Trophoblast cell (in vitro differentiated cells and primary cell): Measurements from ENCODE around the gene KREMEN1.
A peak's percentile ranks its signal among the peaks of the same experiment; 100 is the strongest.

ENCODE experiments used
- DNase-seq, 2 donors: peaks; one replicate each; pipeline ENCODE4 v3.0.0-alpha.2; 2016
- H2AFZ ChIP-seq: 2 replicates; pipeline ENCODE4 v1.6.1; 2013; ENCODE audit warnings: low read length, moderate library complexity, mild to moderate bottlenecking; ENCODE audit not compliant: insufficient read depth, poor library complexity
- H2AK5ac ChIP-seq: 2 replicates; pipeline ENCODE4 v1.6.1; 2013; ENCODE audit warnings: mild to moderate bottlenecking, low read length
- H2BK120ac ChIP-seq: 2 replicates; pipeline ENCODE4 v1.6.1; 2013; ENCODE audit warnings: low read length, mild to moderate bottlenecking, moderate library complexity; ENCODE audit not compliant: insufficient read depth, poor library complexity
- H2BK12ac ChIP-seq: 2 replicates; pipeline ENCODE4 v1.6.1; 2013; ENCODE audit warnings: mild to moderate bottlenecking, low read length, moderate library complexity
- H2BK5ac ChIP-seq: 2 replicates; pipeline ENCODE4 v1.6.1; 2013; ENCODE audit warnings: low read length, low read depth, moderate library complexity, mild to moderate bottlenecking; ENCODE audit not compliant: poor library complexity
- H3K14ac ChIP-seq: 2 replicates; pipeline ENCODE4 v1.6.1; 2013; ENCODE audit warnings: mild to moderate bottlenecking, low read length
- H3K18ac ChIP-seq: 2 replicates; pipeline ENCODE4 v1.6.1; 2013; ENCODE audit warnings: mild to moderate bottlenecking, low read length
- H3K23ac ChIP-seq: 2 replicates; pipeline ENCODE4 v1.6.1; 2013; ENCODE audit warnings: low read length
- H3K27ac ChIP-seq: 2 replicates; pipeline ENCODE4 v1.5.1; 2013; ENCODE audit warnings: low read depth, mild to moderate bottlenecking, inconsistent platforms, low read length, moderate library complexity
- H3K27me3 ChIP-seq: 2 replicates; pipeline ENCODE4 v1.6.1; 2013; ENCODE audit warnings: inconsistent platforms, mild to moderate bottlenecking, low read length, moderate library complexity; ENCODE audit not compliant: insufficient read depth
- H3K36me3 ChIP-seq, 2 experiments: 1 replicate in 1 of 2; 2 replicates in 1 of 2; pipeline ENCODE4 v1.6.1; 2013; ENCODE audit warnings: low read length in 2 of 2, mild to moderate bottlenecking in 2 of 2, moderate library complexity in 1 of 2; ENCODE audit not compliant: insufficient read depth in 2 of 2, control insufficient read depth in 1 of 2
- H3K4ac ChIP-seq: 2 replicates; pipeline ENCODE4 v1.6.1; 2013; ENCODE audit warnings: low read depth, mild to moderate bottlenecking, low read length, moderate library complexity
- H3K4me1 ChIP-seq, 2 experiments: 1 replicate in 1 of 2; 2 replicates in 1 of 2; pipeline ENCODE4 v1.6.1; 2013; ENCODE audit warnings: low read length in 2 of 2, mild to moderate bottlenecking in 2 of 2, moderate library complexity in 1 of 2; ENCODE audit not compliant: insufficient read depth in 2 of 2, control insufficient read depth in 1 of 2
- H3K4me2 ChIP-seq: 2 replicates; pipeline ENCODE4 v1.6.1; 2013; ENCODE audit warnings: inconsistent platforms, mild to moderate bottlenecking, low read length, moderate library complexity
- H3K4me3 ChIP-seq: 2 replicates; pipeline ENCODE4 v1.5.1; 2013; ENCODE audit warnings: mild to moderate bottlenecking, low read depth, low read length, inconsistent platforms
- H3K79me1 ChIP-seq: one replicate; pipeline ENCODE4 v1.6.1; 2013; ENCODE audit warnings: low read length
- H3K79me2 ChIP-seq: 2 replicates; pipeline ENCODE4 v1.6.1; 2013; ENCODE audit warnings: low read length, mild to moderate bottlenecking; ENCODE audit not compliant: control insufficient read depth, insufficient read depth, poor library complexity
- H3K9ac ChIP-seq: 2 replicates; pipeline ENCODE4 v1.6.1; 2013; ENCODE audit warnings: mild to moderate bottlenecking, low read length
- H3K9me3 ChIP-seq: 2 replicates; pipeline ENCODE4 v1.6.1; 2013; ENCODE audit warnings: low read depth, mild to moderate bottlenecking, control low read depth, inconsistent platforms, low read length; ENCODE audit not compliant: insufficient read depth
- H4K12ac ChIP-seq: 2 replicates; pipeline ENCODE4 v1.6.1; 2013; ENCODE audit warnings: low read depth, mild to moderate bottlenecking, low read length, moderate library complexity
- H4K8ac ChIP-seq: 2 replicates; pipeline ENCODE4 v1.6.1; 2013; ENCODE audit warnings: low read depth, mild to moderate bottlenecking, low read length, moderate library complexity
- H4K91ac ChIP-seq: one replicate; pipeline ENCODE4 v1.6.1; 2013; ENCODE audit warnings: low read depth, mild to moderate bottlenecking, low read length, moderate library complexity
- WGBS: extraction: QIAGEN DNeasy Blood & Tissue Kit; methylation state at CpG from one replicate; pipeline ENCODE4 v1.1.7; 2013; ENCODE audit warnings: missing lambda C conversion rate; ENCODE audit not compliant: insufficient read length, insufficient coverage; ENCODE audit errors: extremely low coverage; 5-methylcytosine and 5-hydroxymethylcytosine counted together

Gene KREMEN1

DNA sequence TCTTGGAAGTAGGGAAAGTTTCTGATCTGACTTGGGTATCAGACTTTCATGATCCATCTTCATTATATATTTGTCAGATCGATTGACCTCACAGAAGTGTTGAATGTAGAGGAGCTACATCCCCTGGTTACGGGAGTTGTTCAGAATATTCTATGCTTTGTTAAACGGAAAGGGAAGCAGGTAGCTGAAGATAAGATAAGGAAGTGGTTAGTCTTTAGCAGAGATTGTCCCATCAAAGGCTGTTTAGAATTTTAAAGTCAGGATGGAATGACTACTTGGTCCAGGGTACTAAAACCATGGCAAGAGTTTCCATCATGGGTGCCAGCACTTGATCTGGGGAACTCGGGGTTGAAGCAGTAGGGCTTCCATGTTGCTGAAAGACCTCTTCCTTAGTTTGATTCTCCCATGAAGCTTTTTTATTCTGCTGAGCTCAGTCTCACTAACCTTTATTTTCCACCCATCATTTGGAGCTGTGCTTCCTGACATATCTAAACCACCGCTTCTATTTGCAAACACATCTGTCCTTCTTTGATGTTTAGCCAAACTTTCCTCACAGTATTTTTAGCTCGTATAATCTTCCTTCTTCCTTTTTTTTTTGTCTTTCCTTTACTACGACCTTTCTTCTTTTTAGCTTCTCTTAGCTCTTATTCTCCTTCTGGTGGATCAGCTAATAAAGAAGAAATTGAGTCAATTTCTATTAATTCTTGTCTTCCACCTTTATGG, 7.2 kb upstream of the KREMEN1 start:
- H3K27me3 ChIP-seq = no peaks in the 10 kb centered on the region
- no peak overlapping the region for H2BK120ac ChIP-seq
- H3K4me3 ChIP-seq = no peak overlapping the region
- H3K79me2 ChIP-seq = no peaks in the 10 kb centered on the region
- H4K8ac ChIP-seq = no peak overlapping the region
- no peak overlapping the region for H2AFZ ChIP-seq
- H3K36me3 ChIP-seq = no peaks in the 10 kb centered on the region
- H2AK5ac ChIP-seq = no peak overlapping the region
- no peak overlapping the region for H4K91ac ChIP-seq
- peaks cover 4% of the 10 kb centered on the region for H3K9me3 ChIP-seq
- no peak overlapping the region for H3K27ac ChIP-seq
- H4K12ac ChIP-seq = no peak overlapping the region
- no peak overlapping the region for H3K23ac ChIP-seq
- no peak overlapping the region for H3K14ac ChIP-seq
- no peak overlapping the region for H2BK12ac ChIP-seq
- DNase-seq = no peak
- WGBS = no CpG with 5 or more reads among the region's 7 CpGs
- H3K9ac ChIP-seq = no peak overlapping the region
- H3K18ac ChIP-seq = no peak overlapping the region
- no peak overlapping the region for H2BK5ac ChIP-seq
- no peak overlapping the region for H3K4me2 ChIP-seq
- H3K79me1 ChIP-seq = peaks cover 3% of the 10 kb centered on the region
- H3K4ac ChIP-seq = no peak overlapping the region
- H3K4me1 ChIP-seq = no peaks in the 10 kb centered on the region

DNA sequence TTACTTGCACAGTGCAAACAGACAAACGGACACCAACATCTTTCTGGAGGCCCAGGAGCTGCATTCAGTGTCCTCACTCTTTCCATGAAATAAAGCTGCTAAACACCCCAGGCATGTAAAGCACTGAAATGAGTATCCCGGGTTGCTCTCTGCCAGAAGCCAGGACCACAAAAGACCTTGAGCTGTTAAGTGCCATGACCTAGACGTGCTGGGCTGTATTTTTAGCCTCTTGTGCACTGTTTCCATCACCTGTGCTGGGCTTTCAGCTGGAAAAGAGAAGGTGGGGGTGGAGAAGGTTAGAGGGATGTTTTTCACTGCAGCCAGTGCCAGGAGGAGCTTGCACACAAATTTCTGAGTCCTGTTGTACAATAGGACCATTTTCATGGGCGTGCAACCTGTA, 3.4 kb upstream of the KREMEN1 start:
- H2BK5ac ChIP-seq = no peak overlapping the region
- no peak overlapping the region for H3K4ac ChIP-seq
- H4K91ac ChIP-seq = no peak overlapping the region
- peaks cover 3% of the 10 kb centered on the region for H3K9me3 ChIP-seq
- no peak overlapping the region for H4K8ac ChIP-seq
- H3K9ac ChIP-seq = no peak overlapping the region
- no peak overlapping the region for H3K18ac ChIP-seq
- no peak overlapping the region for H3K27ac ChIP-seq
- H3K23ac ChIP-seq = no peak overlapping the region
- no peaks in the 10 kb centered on the region for H3K79me2 ChIP-seq
- H2BK120ac ChIP-seq = no peak overlapping the region
- H3K4me3 ChIP-seq = no peak overlapping the region
- H3K4me1 ChIP-seq = peaks cover 3 to 18% of the 10 kb centered on the region in 2 experiments
- no peak overlapping the region for H3K14ac ChIP-seq
- no peak overlapping the region for H2BK12ac ChIP-seq
- no peak overlapping the region for H4K12ac ChIP-seq
- H3K36me3 ChIP-seq = no peaks in the 10 kb centered on the region
- WGBS = no CpG with 5 or more reads among the region's 4 CpGs
- peaks cover 4% of the 10 kb centered on the region for H3K79me1 ChIP-seq
- H2AFZ ChIP-seq = no peak overlapping the region
- no peak for DNase-seq
- H3K4me2 ChIP-seq = no peak overlapping the region
- no peak overlapping the region for H2AK5ac ChIP-seq
- peaks cover 7% of the 10 kb centered on the region for H3K27me3 ChIP-seq

DNA sequence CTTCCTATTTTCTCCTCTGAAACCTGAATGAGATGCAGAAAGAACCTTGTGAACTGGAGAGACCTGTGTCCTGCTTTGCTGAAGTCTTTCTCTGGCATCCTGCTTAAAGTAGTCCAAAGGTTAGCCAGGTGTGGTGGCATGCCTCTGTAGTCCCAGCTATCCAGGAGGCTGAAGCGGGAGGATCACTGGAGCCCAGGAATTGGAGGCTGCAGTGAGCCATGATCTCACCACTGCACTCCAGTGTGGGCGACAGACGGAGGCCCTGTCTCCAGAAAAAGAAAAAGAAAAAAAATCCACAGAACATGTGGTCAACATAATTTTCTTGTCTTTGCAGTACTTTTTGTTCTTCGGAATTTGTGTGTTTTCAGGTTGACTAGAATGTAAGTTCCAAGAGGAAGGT, 2.3 kb upstream of the KREMEN1 start:
- no CpG with 5 or more reads among the region's 4 CpGs for WGBS
- Histone ChIP-seq H3K4me1 (peaks cover 3 to 18% of the 10 kb centered on the region in 2 experiments), H4K91ac (no peak overlapping the region), H2AFZ (no peak overlapping the region), H3K23ac (no peak overlapping the region), H3K79me2 (no peaks in the 10 kb centered on the region), H2BK120ac (no peak overlapping the region), H3K79me1 (peaks cover 4% of the 10 kb centered on the region), H3K9ac (no peak overlapping the region), H3K14ac (no peak overlapping the region), H4K8ac (no peak overlapping the region), H2BK5ac (no peak overlapping the region), H3K4me2 (no peak overlapping the region), H3K27me3 (peaks cover 7% of the 10 kb centered on the region), H2BK12ac (no peak overlapping the region), H2AK5ac (no peak overlapping the region), H3K27ac (no peak overlapping the region), H4K12ac (no peak overlapping the region), H3K4ac (no peak overlapping the region), H3K18ac (no peak overlapping the region), H3K4me3 (no peak overlapping the region), H3K36me3 (no peaks in the 10 kb centered on the region), H3K9me3 (peaks cover 3% of the 10 kb centered on the region)
- peak in 1 of 2 donors; percentile 23 for DNase-seq

DNA sequence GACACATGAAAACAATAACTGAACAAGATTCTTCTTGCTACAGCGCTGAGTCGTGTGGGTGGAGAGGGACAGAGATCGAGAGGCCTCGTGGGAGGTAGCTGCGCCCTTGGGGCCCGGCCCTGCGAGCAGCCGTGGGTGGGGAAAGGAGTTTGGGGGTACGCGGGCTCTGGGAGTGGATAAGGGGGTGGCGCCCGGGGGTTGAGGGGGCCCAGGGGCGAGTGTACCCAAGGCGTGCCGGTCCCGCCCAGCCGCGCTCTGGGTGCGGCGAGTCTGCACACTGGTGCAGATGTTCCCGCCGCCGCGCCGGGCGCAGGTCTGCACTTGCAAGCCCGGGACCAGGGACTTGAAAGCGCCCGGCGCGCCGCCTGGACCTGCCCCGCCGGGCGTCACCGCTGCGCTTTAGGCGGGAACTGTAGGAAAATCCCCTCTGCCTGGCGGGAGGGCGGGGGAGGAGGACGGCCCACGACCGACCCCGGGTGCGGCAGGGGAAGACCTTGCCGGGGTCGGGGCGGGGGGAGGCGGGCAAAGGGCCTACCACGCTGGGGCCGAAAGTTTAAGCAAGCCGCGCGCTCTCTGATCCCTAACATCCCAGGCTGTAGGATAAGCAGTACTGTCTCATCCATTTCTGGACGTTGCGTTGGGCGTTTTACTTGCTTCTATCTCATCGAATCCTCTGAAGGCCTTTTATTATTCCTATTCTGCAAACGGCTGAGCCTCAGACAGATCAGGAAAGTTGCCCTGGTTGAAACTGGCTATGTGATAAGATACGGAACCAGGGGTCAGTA, 1.4 kb upstream of the KREMEN1 start:
- Histone ChIP-seq H3K4me1 (peaks cover 3 to 18% of the 10 kb centered on the region in 2 experiments), H3K14ac (no peak overlapping the region), H2BK12ac (no peak overlapping the region), H3K27ac (no peak overlapping the region), H3K23ac (no peak overlapping the region), H3K27me3 (peaks cover 7% of the 10 kb centered on the region), H3K18ac (no peak overlapping the region), H3K36me3 (no peaks in the 10 kb centered on the region), H4K12ac (no peak overlapping the region), H3K4me2 (peak overlapping the region; percentile 61), H2AK5ac (no peak overlapping the region), H3K4ac (no peak overlapping the region), H4K91ac (no peak overlapping the region), H3K9me3 (peaks cover 3% of the 10 kb centered on the region), H3K79me2 (no peaks in the 10 kb centered on the region), H4K8ac (no peak overlapping the region), H2AFZ (peak overlapping the region; percentile 17), H3K79me1 (peaks cover 4% of the 10 kb centered on the region), H3K4me3 (no peak overlapping the region), H3K9ac (no peak overlapping the region), H2BK5ac (no peak overlapping the region), H2BK120ac (no peak overlapping the region)
- WGBS = no CpG with 5 or more reads among the region's 60 CpGs
- peak; percentile 26 to 54 for DNase-seq
